Measurements from ENCODE around the gene BCL2L15.
"Not testable (repeated sequence)": the region's sequence is repeated elsewhere in the genome, so short reads cannot be mapped to it uniquely, and the experiment has no call there.

The BCL2L15 gene

DNA sequence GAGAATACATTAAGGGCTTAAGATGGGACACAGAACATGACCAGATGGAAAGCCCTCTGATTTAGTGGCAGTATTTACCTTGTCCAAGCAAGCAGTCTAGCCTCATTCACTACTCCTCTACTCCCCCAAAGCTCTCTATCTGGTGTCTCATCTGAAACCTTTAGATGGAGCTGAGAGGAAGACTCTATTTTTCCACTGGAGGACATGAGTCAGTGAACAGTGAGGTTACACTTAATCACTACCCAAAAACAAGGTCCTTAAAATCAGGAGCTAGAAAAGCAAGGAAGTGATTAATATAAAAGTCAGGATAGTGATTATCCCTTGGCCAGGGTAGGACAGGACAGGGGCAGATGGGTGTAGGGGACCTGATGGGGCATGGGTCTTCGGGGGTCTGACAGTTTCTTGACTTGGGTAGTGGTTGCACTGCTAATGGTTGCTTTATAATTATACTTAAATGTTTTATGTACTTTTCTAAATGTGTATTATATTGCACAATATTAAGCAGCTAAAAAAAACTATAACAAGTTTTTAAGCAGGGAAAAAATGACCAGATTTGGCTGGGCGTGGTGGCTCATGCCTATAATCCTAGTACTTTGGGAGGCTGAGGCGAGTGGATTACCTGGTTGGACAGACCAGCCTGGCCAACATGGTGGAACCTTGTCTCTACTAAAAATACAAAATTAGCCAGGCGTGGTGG is 18.8 kb downstream of the BCL2L15 start:
- no peak for DNase-seq

DNA sequence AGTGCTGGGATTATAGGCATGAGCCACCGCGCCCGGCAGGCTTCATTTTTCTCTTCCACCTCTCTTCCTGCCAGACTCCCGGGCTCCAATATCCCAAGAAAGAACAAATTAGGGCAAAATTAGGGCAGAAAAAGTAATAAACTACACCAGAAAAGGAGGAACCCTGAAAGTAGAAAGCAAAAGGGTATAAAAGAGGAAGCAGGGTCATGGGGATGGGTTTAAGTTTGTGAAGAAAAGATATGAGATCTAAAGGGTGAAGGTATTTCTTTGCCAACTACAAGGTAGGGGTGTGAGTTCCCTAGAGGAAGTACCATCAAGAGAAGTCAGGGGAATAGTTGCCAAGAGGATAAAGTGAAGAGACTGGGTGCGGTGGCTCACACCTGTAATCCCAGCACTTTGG is 25.7 kb downstream of the BCL2L15 start:
- no peak for DNase-seq

DNA sequence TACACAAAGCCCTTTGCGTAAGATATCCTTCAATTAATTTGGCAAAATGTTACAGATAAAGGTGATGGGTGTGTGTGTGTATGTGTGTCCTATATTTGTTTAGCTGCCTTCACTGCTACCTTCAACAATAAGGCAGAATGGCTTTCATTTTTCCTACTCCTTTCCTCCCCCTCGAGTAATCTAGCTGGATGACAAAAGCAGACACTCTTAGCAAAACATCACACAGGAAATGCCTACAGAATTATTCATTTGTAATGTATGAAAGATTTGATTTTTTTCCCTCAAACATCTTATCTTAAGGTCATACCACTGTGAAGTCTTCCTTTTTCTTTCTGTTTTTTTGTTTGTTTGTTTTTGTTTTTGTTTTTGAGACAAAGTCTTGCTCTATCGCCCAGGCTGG is 26.5 kb downstream of the BCL2L15 start:
- no peak for DNase-seq

- DNase-seq = no peak
Measured at GRCh38 chr1:113859478-113860175, 27.8 kb downstream of the BCL2L15 start.

DNA sequence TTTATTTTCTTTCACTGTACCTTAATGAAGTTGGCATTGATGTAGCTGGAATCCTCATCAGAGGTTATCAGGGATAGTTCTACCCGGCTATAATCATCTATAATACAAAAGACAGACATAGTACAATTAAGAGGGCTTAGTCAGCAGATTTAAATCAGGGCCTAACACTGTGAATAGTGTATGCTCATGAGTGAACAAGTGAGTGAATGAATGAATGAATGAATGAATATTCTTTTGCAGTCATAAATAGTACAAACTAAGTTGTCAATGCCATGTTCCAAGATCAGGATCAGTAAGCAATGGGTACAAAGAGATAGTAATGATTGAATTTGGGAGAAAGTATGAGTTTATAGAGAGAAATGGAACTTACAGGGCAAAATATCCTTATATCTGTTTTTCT is 28.4 kb downstream of the BCL2L15 start:
- DNase-seq = no peak

DNA sequence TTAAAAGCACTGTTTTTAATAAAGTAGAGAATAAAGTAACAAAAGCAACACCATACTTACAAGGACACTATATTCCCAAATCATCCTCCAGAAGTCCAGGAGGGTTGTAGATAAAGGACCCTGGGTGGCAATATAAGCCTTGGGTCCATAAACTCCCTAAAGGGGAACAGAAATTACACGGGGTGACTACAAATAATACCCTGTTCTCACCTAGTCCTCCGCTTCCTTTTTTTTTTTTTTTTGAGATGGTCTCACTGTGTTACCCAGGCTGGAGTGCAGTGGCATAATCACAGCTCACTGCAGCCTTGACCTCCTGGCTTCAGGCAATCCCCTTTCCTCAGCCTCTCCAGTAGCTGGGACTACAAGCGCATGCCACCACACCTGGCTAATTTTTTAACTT is 29.0 kb downstream of the BCL2L15 start:
- DNase-seq = no peak

DNA sequence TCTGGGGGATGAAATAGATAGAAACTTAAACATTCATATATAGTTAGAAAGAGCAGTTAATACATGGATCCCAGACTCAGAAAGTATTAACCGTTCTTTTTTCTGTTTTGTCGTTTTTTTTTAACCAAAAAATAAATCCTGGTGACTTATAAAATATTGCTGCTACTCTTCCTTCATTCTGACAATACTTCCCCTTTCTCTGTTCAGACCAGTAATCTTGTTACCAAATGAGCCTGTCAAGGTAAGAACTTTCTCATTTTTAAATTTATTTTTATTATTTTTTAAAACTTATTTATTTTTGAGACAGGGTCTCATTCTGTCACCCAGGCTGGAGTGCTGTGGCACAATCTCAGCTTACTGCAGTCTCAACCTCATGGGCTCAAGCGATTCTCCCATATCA is 29.6 kb downstream of the BCL2L15 start:
- no peak for DNase-seq

GRCh38 chr1:113856401-113856790 is 31.0 kb downstream of the BCL2L15 start:
- DNase-seq = no peak

- DNase-seq = no peak
Measured at GRCh38 chr1:113855630-113856400, 31.6 kb downstream of the BCL2L15 start.

GRCh38 chr1:113854234-113854633 is 33.1 kb downstream of the BCL2L15 start:
- no peak for DNase-seq

GRCh38 chr1:113852694-113853093 is 34.7 kb downstream of the BCL2L15 start:
- not testable (repeated sequence) for DNase-seq

DNA sequence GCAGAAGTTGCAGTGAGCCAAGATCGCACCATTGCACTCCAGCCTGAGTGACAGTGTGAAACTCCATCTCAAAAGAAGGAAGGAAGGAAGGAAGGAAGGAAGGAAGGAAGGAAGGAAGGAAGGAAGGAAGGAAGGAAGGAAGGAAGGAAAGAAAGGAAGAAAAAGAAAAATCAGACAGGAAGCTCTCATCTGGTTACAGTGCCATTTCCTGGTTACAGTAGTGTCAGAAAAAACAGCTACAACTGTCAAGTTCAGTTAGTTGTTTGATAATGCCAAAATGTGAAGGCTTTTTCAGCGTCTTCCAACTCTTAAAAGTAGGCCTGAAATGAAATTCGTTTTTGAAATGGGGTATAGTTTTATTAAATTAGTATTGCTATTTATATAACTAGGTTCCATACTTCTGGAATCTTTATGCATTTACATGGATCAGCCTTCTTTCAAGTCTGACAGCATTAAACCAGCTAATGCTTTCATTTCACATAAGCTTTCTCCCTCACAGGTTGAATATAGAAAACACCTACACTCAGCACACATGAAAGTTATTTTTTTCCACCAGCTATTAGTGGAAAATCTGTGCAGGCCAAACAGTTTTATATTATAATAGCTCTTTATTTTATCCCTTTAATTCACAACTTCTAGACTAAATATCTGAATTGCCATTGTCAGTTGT is 37.1 kb downstream of the BCL2L15 start:
- no peak for DNase-seq

DNA sequence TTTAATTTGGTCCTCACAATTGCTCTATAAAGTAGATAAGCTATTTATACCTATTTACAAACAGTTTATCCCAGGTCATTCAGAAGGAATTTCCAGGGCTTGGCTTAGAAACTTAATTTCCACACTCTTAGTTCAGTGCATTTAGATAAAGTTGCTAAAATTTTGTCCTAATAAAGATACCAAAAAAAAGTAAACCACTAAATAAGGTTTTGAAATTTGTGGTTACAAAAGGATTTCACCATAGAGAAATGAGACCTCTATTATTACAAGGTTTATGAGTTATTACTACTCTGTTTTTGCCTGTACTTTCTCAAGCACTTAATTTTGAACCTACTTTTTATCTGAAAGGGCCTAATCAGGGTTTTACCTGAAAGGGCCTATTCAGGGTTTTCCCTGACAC is 38.3 kb downstream of the BCL2L15 start:
- DNase-seq = no peak

DNA sequence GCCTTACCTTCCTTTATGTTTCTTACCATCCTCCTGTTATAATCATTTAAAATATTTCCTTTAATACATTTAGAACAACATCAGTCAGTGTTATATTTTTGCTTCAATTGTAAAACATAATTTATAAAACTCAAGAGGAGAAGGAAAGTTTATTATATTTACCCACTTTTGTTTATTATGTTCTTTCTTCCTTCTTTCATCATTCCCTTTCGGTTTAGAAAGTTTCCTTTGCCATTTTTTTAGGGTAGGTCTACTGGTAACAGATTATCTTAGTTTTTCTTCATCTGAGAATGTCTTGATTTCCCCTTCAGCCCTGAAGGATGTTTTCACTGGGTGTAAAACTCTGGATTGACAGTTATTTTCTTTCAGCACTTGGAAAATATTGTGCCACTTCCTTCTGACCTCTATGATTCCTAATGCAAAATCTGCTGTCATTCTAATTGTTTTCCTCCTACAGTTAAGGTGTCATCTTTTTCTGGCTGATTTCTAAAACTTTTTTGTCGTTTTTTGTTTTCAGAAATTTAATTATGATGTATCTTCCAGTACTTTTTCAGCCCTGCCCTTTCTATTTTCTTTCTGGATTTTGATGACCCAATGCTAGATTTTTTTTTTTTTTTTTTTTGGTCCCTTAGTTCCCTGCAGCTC is 40.9 kb downstream of the BCL2L15 start:
- no peak for DNase-seq

DNA sequence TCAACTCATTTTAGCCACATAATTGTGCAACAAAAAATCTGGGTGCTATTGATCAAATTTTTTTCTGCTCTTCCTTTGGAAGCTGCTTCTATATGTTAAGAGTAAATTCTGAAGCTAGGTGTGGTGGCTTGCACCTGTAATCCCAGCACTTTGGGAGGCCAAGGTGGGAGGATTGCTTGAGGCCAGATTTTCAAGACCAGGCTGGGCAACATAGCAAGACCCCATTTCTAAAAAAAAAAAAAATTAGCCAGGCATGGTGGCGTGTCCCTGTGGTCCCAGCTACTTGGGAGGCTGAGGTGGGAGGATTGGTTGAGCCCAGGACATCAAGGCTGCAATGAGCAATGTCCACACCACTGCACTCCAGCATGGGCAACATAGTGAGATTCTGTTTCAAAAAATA is 50.8 kb downstream of the BCL2L15 start:
- DNase-seq = no peak

DNA sequence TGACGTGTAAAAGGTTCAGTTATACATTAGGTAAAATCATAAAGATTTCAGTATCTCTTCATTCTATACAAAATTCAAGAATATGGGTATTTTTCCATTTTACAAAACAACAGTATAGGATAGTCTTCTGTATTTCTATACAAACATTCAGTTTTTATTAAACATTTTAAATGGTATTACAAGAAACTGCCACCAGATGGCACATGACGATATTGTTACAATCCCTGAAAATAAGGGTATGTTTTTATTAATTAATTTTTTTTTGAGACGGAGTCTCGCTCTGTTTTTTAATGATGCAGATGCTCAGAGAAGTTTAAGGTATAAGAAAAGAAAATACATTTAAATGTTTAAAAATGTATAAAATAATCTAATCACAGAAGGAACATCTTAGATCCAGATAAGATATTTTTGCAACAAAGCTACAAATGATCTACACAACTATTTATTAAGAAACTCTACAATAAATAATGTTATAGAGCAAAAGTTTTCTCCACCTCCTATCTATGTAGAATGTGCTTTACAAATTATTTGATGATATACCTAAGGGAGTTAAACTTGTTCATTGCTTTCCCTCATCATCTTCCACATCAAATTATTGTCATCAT is 51.6 kb downstream of the BCL2L15 start:
- DNase-seq = peak; percentile 47

GRCh38 chr1:113834716-113835115 is 52.7 kb downstream of the BCL2L15 start:
- DNase-seq = no peak

Data from NCI-H1105 treated with DMSO at 0.1 percent for 48 hours (cell line).